Peyer's patch (tissue), 4 donors: ENCODE results near the gene PEX10. TPM values are rescaled to one million over a fixed set of nuclear protein-coding genes. Genes with fewer than 3 reads are reported as not detected.

Experiments used
- DNase-seq, 3 donors: peaks; one replicate each; pipeline ENCODE4 v3.0.0-alpha.2; 2017 to 2019
- H3K27ac ChIP-seq, 4 donors: fragments of 200-600 bp; sonication (generic); one replicate each; pipeline ENCODE4 v1.5.1; 2016 to 2019
- H3K27me3 ChIP-seq, 2 donors: fragments of 200-600 bp; sonication (generic); one replicate each; pipeline ENCODE4 v1.5.1; 2019
- H3K36me3 ChIP-seq, 3 donors: fragments of 200-600 bp; sonication (generic); one replicate each; pipeline ENCODE4 v1.5.1; 2016 to 2019
- H3K4me1 ChIP-seq, 4 donors: fragments of 200-600 bp; sonication (generic); one replicate each; pipeline ENCODE4 v1.5.1; 2016 to 2019
- H3K4me3 ChIP-seq, 4 donors: fragments of 200-600 bp; sonication (generic); 1 replicate in 3 of 4; 2 replicates in 1 of 4; pipeline ENCODE4 v1.5.1; 2016 to 2019; ENCODE audit warnings: mild to moderate bottlenecking in 1 of 4
- H3K9me3 ChIP-seq, 4 donors: fragments of 200-600 bp; sonication (generic); one replicate each; pipeline ENCODE4 v1.5.1; 2016 to 2019; ENCODE audit warnings: mild to moderate bottlenecking in 1 of 4
- CTCF ChIP-seq, 6 experiments: fragments of 450-650 bp in 4 of 6; fragments of 200-600 bp in 2 of 6; sonication (generic) in 1 of 6; IDR thresholded peaks; one replicate each; pipeline ENCODE4 v1.5.1; 2017 to 2019; ENCODE audit warnings: antibody characterized with exemption in 6 of 6, mild to moderate bottlenecking in 3 of 6, moderate library complexity in 1 of 6
- POLR2A ChIP-seq, 2 donors: fragments of 450-650 bp; IDR thresholded peaks; one replicate each; pipeline ENCODE4 v1.5.1; 2017; ENCODE audit warnings: antibody characterized with exemption in 2 of 2, mild to moderate bottlenecking in 2 of 2, moderate library complexity in 2 of 2
- total RNA-seq, 4 donors: library from RNA; depleted of rRNA; stranded (reverse); fragments of >200 nt; gene quantifications; one replicate each; pipeline ENCODE4 v1.1.0, GENCODE V29; 2016

PEX10 gene
- total RNA-seq, 4 donors from 2014 or later: 16.9 to 29.6 (median 19.9) TPM

- no peak overlapping the region for H3K4me3 ChIP-seq
- DNase-seq: peak in 1 of 3 donors; percentile 35
- no peaks in the 10 kb centered on the region for H3K36me3 ChIP-seq
- no peaks in the 10 kb centered on the region for H3K4me1 ChIP-seq
- no peak for TF ChIP-seq CTCF (IDR thresholded peaks at IDR 0.05)
- no peak for TF ChIP-seq POLR2A (IDR thresholded peaks at IDR 0.05)
- no peaks in the 10 kb centered on the region for H3K27me3 ChIP-seq
- no peak overlapping the region for H3K27ac ChIP-seq
- H3K9me3 ChIP-seq: no peaks in the 10 kb centered on the region
Observed at GRCh38 chr1:2372551-2373490, 39.5 kb downstream of the PEX10 start.

- TF ChIP-seq POLR2A (IDR thresholded peaks at IDR 0.05) (no peak), CTCF (IDR thresholded peaks at IDR 0.05) (no peak)
Observed at GRCh38 chr1:2368053-2368744, 44.2 kb downstream of the PEX10 start.

GRCh38 chr1:2363847-2364513 lies 48.4 kb downstream of the PEX10 start:
- no peak for TF ChIP-seq CTCF (IDR thresholded peaks at IDR 0.05)
- TF ChIP-seq POLR2A (IDR thresholded peaks at IDR 0.05): no peak
- DNase-seq: no peak
- Histone ChIP-seq H3K4me1 (no peaks in the 10 kb centered on the region), H3K4me3 (no peak overlapping the region), H3K27ac (no peak overlapping the region), H3K36me3 (no peaks in the 10 kb centered on the region), H3K27me3 (no peaks in the 10 kb centered on the region), H3K9me3 (no peaks in the 10 kb centered on the region)

More at GRCh38 chr1:2368053-2368744, 44.2 kb downstream of the PEX10 start:
- Histone ChIP-seq H3K36me3 (no peaks in the 10 kb centered on the region), H3K4me1 (no peaks in the 10 kb centered on the region), H3K4me3 (no peak overlapping the region), H3K27me3 (no peaks in the 10 kb centered on the region), H3K9me3 (no peaks in the 10 kb centered on the region), H3K27ac (no peak overlapping the region)
- no peak for DNase-seq

- Histone ChIP-seq H3K36me3 (no peaks in the 10 kb centered on the region), H3K9me3 (no peaks in the 10 kb centered on the region), H3K27ac (no peak overlapping the region), H3K4me1 (no peaks in the 10 kb centered on the region), H3K4me3 (no peak overlapping the region), H3K27me3 (no peaks in the 10 kb centered on the region)
- DNase-seq: no peak
- TF ChIP-seq POLR2A (IDR thresholded peaks at IDR 0.05) (no peak), CTCF (IDR thresholded peaks at IDR 0.05) (no peak)
Observed at GRCh38 chr1:2360588-2361364, 51.6 kb downstream of the PEX10 start.
